NCI-H524 treated with DMSO at 0.1 percent for 48 hours (cell line): ENCODE data around the gene PLCH2.

Source experiments
- DNase-seq: peaks from one replicate; lab custom pipeline; 2025; lab: John Stamatoyannopoulos, UW

The PLCH2 gene

GRCh38 chr1:2479618-2480017 lies 3.5 kb downstream of the PLCH2 start:
- DNase-seq: no peak

GRCh38 chr1:2480236-2480985 lies 4.3 kb downstream of the PLCH2 start:
- DNase-seq: no peak

GRCh38 chr1:2480986-2481364 lies 4.9 kb downstream of the PLCH2 start:
- DNase-seq: no peak

- no peak for DNase-seq
Measured at GRCh38 chr1:2481885-2482284, 5.8 kb downstream of the PLCH2 start.

DNA sequence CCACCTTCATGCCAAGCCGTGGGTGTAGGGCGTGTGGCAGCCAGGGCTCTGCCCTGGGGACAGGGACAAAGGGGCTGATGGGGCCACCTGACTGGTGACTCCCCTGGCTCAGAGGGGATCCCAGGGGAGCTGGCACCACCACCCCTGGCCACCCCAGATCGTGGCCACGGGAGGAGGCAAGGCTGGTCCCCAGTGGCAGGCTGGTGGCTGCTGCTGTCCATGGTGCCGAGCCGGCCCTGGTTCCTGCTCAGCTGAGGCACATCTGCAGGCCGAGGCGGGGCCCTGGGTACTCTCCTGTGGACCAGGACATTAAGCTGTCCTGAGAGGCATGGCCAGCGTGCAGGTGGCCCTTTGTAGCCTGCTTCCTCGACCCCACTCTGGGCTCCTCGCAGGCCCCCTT lies 6.5 kb downstream of the PLCH2 start:
- DNase-seq: no peak

- no peak for DNase-seq
Measured at GRCh38 chr1:2483026-2483425, 6.9 kb downstream of the PLCH2 start.

GRCh38 chr1:2483970-2484369 lies 7.9 kb downstream of the PLCH2 start:
- DNase-seq: no peak

GRCh38 chr1:2486041-2486440 lies 10.0 kb downstream of the PLCH2 start:
- no peak for DNase-seq

- no peak for DNase-seq
Measured at GRCh38 chr1:2486558-2486957, 10.5 kb downstream of the PLCH2 start.

DNA sequence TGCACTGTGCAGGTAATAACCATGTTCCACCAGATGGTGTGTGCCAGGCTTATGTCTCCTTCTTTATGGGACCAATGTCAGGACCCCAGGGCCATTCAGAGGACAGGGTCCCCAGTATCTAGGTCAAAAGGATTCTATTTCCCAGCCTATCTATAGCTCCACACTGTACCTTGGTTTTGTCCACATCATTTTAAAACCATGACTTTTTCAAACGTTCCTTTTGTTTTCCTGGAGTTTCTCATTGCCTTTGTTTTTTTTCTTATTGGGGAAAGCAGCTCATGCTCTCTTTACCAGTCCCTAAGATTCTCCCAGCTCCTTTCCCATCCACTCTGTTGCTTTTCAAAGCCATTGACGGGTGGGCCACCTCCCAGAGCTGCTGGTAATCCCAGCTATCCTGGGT lies 12.6 kb downstream of the PLCH2 start:
- no peak for DNase-seq

DNA sequence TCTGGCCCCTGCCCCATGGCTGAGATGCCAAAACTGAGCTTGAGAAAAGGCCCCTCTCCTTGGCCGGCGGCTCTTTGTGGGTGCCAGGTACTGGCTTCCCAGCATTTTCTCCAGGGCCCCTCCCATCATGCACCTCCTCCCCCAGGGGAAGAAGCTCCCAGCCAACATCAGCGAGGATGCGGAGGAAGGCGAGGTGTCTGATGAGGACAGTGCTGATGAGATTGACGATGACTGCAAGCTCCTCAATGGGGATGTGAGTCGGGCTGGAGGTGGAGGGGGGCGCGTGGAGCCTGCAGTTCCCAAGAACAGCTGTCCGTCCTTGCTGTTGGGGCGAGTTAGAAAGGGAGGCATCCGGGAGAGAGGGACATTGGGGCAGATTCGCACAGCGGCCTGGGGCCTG lies 13.5 kb downstream of the PLCH2 start:
- DNase-seq: no peak

DNA sequence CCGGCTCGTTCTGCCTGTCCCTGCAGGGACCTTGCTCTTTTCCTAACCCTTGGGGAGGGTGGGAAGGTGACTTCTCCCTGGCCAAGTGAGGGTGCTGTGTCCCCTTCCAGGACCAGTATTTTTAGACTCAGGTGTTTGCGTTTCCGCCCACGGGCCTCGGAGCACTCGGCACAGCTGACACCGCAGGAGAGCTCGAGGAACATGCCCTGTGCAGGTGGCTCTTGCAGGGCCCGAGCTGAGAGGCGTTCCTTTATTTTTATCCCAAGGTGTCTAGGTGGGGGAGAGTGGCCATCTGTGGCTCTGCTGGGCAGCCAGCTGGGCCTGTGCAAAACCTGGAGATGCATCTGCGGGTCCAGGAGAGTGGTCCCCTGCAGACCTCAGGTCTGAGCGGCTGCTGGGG lies 16.0 kb downstream of the PLCH2 start:
- DNase-seq: no peak

DNA sequence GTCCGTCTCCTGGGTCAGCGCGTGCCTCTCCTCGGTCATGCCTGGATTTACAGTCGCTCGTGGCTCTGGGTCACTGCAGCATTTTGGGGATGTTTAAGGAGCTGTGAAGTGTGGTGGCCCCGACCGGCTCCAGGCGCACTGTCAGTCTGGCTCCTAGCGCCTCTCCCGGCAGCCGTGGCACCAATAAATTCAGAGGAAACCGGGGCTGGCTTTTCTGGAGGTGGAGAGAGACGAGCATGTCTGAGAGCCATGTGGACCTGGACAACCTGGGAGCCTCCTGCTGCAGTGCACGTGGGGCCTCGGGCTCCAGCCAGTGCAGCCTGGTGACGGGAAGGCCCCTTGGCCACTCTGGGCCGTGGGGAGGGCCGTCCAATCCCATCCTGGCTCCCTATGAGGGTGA lies 17.1 kb downstream of the PLCH2 start:
- no peak for DNase-seq

DNA sequence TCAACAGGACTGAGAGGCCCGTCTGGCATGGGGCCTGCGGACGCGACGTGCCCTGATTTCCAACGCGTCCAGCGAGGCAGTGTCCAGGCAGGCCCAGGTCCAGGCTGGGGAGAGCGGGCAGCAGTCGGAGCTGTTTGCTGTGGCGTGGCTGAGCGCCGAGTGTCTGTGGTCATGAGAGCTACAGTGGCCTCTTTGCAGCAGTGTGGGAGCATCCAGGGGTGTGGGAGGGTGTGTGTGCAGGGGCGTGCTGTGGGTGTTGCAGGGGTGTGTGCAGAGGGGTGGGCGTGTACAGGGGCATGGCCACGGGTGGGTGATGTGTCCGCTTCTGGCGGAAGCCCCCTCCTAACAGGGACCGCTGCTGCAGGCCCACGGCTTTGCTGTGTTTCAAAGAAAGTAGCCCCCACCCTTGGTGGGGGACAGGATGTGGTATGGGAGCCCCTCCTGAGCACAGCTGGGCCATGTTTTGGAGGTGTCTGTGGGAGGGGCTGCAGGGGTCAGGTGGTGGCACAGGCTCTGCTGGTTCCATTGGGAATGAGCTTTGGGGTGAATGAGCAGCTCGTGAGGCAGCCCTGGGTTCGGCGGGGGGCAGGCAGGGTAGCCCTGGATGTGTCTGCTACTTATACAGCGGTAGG lies 17.7 kb downstream of the PLCH2 start:
- no peak for DNase-seq

GRCh38 chr1:2494323-2494693 lies 18.2 kb downstream of the PLCH2 start:
- DNase-seq: no peak

- DNase-seq: no peak
Measured at GRCh38 chr1:2495026-2495425, 18.9 kb downstream of the PLCH2 start.

DNA sequence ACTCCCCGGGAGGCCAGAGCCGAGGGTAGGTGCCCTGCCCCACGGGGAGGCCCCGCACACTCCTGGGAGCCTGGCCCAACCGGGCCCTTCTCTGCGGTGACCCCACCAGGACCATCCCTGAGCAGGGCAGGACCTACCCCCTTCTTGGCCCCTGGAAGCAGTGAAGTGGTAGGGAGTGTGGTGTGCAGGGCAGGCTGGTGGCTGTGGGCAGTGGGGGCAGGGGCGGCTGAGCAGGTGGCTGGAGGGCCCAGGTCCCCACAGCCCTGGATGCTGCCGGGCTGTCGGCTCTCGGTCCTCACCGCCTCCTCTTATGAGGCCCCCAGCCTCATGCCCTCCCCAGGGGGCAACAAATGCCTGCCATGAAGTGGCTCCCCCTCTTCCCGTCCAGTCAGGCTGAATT lies 19.5 kb downstream of the PLCH2 start:
- DNase-seq: no peak

- no peak for DNase-seq
Measured at GRCh38 chr1:2496087-2496622, 20.1 kb downstream of the PLCH2 start.

GRCh38 chr1:2496746-2497145 lies 20.7 kb downstream of the PLCH2 start:
- DNase-seq: no peak

- no peak for DNase-seq
Measured at GRCh38 chr1:2497891-2498290, 21.8 kb downstream of the PLCH2 start.

GRCh38 chr1:2498648-2499047 lies 22.6 kb downstream of the PLCH2 start:
- no peak for DNase-seq

DNA sequence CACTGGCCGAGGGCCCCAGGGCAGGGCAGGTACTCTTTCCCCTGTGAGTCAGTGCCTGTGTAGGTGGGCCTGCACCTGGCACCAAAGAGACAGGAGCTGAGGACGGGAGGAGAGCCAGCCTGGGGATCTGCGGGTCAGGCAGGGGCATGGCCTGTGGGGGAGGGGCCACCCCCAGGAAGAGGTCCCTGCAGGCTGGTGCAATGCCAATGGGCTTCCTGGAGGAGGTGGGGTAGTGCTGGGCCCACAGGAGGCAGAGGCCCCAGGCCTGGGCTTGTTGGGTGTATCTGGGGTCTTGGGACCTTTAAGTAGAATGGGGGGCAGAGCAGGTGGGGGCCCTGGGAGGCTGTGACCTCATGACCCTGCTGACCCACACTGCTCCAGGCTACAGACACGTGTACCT lies 23.2 kb downstream of the PLCH2 start:
- no peak for DNase-seq

DNA sequence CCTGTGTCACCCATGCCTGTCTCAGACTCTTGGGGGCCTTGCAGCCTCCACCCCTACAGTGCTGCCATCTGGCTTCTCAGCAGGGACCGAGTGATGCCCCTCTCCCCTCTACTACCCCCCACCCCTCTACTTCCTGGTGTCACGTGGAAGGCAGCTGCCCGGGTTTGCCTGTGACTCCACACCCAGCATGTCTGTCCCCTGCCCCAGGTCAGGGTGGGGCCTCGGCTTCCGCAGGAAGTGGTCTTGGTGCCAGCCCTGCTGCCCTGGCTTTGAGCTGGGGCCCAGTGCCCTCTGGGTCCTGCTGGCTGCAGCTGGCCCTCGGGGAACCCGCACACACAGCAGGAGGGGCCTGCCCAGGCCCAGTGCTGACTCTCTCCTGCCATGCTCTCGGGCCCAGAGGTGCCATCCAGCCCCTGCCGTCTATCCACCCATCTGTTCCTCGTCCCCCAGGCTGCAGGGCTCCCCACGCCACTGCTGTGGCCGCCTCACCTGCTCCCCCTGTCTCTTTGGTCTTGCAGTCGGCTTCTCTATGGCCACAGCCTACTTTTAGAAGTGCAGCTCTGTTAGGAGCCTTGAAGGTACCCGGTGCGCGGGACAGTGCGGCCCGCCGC lies 24.0 kb downstream of the PLCH2 start:
- peak; percentile 30 for DNase-seq
